Activated CD8-positive, alpha-beta memory T cell treated with anti-CD3 and anti-CD28 coated beads for 1 hour (primary cell): ENCODE results near the gene FAM241B.

Experiments used
- DNase-seq, 2 donors: peaks; one replicate each; pipeline ENCODE4 v3.0.0-alpha.2; 2020; ENCODE audit warnings: low read depth in 1 of 2; ENCODE audit errors: extremely low read depth in 1 of 2

Gene FAM241B

GRCh38 chr10:69662901-69663300 is 32.9 kb downstream of the FAM241B start:
- no peak for DNase-seq

DNA sequence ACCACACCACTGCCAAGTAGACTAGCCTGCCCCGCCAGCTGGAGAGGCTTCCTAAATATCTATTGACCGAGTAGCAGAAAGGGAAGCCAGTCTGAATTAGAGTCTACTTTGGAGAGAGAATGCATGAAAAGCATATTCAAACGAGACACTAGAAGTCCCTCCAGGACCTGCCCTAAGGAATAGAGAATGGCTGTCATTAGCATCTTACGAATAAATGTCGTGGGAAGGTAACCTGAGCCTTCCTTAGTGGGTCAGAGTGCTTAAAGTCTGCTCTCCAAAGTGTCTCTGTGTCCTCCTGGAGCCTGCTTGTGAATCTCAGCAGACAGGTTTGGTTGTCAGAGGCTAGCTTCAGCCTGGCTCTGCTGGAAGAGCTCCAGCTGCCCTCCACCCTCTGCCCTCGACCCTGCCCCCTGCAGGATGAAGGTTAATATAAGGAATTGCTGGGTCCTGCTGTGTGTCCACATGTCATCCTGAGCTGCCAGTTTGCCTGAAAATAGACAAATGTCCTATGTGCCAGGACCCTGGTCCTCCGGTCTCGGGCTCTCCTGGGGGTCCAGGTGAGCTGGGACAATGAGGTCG is 33.4 kb downstream of the FAM241B start:
- DNase-seq = no peak

- DNase-seq = no peak
Measured at GRCh38 chr10:69665474-69666320, 35.6 kb downstream of the FAM241B start.

GRCh38 chr10:69666756-69667155 is 36.7 kb downstream of the FAM241B start:
- DNase-seq = no peak

DNA sequence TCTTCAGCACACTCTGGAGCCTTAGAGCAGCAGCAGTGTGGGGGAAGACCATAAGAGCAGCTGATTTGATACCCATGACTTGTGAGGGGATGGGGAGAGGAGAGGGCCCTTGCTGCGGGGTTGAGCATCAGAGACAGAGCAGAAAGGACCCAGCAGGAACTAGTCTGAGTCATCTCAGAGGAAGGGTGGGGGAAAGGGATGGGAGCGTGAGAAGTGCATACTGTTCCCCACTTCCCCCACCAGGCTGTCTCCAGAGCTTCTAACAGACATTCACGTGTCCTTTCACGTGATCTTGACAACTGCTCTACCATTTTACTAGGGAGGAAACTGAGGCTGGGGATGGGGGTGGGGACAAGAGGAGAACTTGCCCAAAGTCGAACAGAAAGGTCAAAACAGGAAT is 38.7 kb downstream of the FAM241B start:
- DNase-seq = no peak

DNA sequence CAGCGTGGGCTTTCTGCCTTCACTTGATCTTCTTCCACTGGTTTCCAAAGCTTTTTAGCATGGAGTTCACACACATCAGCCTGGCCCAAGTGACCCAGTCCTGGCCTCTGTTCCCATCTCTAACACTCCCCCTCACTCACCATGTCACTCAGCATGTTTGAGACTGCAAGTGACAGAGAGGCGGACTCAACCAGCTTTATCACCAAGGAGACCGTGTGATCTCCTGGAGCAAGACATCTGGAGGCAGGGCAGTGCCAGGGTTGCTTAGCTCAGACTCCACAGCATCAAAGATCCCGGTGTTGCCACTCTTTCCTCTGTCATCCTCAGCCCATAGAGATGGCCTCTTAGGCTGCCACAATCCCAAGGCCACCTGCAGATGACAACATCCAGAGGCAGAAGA is 39.4 kb downstream of the FAM241B start:
- no peak for DNase-seq

DNA sequence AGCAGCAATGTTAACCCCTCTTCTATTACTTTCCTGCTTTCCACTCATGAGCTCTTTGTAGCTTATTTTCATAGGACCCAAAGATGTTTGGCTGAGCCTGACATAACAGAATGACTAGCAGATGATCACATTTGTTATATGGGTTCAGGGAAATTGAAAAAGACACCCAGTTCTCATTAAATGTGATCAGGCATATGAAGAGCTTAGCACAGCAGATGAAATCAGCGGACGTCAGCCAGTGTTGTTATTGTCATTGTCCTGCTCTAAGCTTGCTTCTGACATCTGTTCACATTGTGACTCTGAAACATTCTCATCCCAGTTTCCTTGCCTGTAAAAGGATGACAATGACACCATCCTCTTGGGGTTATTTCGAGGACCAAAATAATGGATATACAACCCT is 43.5 kb downstream of the FAM241B start:
- no peak for DNase-seq

- no peak for DNase-seq
Measured at GRCh38 chr10:69674786-69675185, 44.7 kb downstream of the FAM241B start.

- DNase-seq = no peak
Measured at GRCh38 chr10:69676301-69676700, 46.3 kb downstream of the FAM241B start.

DNA sequence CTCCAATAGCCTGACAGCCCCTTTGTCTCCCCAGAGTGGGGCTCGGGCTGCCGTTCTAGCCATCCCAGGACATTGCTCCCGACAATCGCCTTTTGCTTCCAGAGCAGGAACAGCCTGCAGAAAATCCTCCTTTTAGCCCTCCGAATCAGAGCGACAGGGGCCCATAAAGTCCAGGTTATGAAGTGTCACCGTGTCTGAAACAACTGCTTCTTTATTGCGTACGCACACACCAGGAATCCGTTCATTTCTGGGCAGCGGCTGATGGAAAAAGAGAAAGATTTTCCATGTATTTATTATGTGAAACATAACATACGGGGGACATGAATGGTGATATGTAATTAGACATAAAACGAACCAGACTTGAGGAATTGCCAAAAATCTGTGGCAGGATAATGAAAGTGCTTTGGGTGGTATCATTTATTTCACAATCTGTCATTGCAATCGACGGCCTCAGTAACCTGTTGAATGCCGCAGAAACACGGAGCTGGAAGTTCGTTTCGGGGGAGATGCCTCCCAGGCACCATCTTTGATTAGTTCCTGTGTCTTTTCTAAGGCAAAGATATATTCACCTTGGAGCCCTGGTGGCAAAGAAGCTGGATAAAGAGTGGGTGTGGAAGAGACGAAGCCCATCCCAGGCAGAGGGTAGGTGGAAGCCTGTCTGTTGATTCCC is 48.1 kb downstream of the FAM241B start:
- DNase-seq = no peak

DNA sequence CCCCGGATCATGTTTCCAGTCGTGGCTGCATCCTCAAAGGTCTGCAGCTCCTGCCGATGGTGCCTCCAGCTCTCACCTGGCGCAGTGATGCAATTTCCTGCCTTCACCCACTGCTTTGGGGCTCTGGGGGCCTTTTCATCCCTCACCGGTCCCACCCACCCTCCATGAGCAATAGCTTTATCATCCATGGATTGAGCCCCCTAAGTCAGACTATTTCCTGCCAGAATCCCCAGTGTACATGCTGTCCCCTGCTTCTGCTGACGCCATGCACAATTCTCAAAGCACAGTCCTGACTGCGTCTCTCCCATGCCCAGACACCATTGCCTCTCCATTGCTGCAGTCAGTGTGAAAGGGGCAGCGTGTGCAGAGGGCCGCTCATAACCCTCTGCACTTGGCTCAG is 49.7 kb downstream of the FAM241B start:
- DNase-seq = no peak

DNA sequence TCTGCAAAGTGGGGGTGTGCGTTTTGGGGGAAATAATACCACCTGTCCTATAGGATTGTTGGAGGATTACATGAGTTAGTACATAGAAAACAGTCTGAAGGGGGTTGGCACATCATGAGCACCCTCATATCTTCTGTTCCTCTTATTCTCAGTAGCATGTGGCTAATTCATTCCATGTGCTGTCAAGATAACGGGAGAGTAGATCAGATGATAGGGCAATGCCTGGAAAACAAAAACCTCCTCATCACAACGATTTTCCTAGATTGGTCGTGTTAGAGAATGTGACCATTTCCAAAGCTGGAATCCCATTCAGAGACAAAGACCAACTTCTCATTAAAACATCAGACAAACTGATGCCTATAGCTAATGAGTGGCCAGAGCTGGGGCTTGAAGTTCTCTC is 50.6 kb downstream of the FAM241B start:
- DNase-seq = no peak

GRCh38 chr10:69681436-69681835 is 51.4 kb downstream of the FAM241B start:
- DNase-seq = no peak

DNA sequence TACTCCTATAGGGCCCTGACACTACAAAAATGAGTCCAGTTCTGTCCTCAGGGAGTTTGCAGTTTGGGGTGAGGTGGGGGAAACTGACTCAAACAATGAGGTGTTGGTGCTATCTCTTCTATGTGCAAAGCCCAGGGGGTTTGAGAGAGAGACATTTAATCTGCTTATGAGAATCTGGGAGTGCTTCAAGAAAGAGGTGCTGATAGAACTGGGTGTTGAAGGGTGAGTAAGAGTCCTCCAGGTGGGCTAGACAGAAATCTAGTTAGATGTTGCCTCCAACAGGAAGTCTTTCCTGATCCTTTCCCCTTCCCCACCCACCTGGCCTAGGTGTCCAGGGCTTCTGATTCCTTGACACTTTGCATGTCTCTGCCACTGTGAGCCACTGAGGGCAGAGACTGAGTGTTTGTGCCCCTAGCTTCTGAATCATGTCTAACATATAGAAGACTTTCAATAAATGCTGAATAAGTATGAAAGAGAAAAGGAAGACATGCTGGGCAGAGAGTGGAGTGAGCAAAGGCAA is 53.0 kb downstream of the FAM241B start:
- no peak for DNase-seq
